HCT116 (cell line): ENCODE results near the gene PDK1. TPM values are rescaled to one million over a fixed set of nuclear protein-coding genes. Genes with fewer than 3 reads are reported as not detected.

Source experiments
- ATAC-seq: fragments of 200-7000 bp; cut with Tn5 transposase; 2 replicates; pipeline ENCODE4 v1.9.1; 2020; ENCODE audit warnings: mild to moderate bottlenecking, moderate library complexity
- BruUV-seq: library from RNA; stranded (reverse); fragments of 400-500 nt; replicated peaks from 2 replicates; lab custom pipeline; 2021; lab: Mats Ljungman, UMichigan
- CTCF ChIA-PET: fragments of 300-600 bp; sonication (Branson Sonifier 250); formaldehyde crosslinking; loops from one replicate; lab custom pipeline; 2021; ENCODE audit warnings: antibody characterized with exemption; lab: Charles Lee
- POLR2A ChIA-PET: fragments of 300-600, 350-600 bp; sonication (Branson Sonifier 250); formaldehyde crosslinking; loops from one replicate; lab custom pipeline; 2021; ENCODE audit warnings: antibody characterized with exemption; lab: Charles Lee
- RAD21 ChIA-PET, 2 experiments: fragments of 300-600 bp; sonication (Branson Sonifier 250); formaldehyde crosslinking; loops; one replicate each; lab custom pipeline; 2023; ENCODE audit warnings: low total read pairs in 2 of 2; ENCODE audit not compliant: uncharacterized antibody in 2 of 2, unreplicated experiment in 2 of 2, low non-redundant PET in 1 of 2; lab: Charles Lee
- DNase-seq: peaks from one replicate; pipeline ENCODE4 v3.0.0-alpha.2; 2010; ENCODE audit warnings: low read depth, low spot score
- H2AFZ ChIP-seq: fragments of 200-600 bp; shearing (Covaris generic), sonication (generic); 2 replicates; pipeline ENCODE4 v1.6.1; 2017; ENCODE audit warnings: low read depth, mixed run types, mixed read lengths, antibody characterized with exemption, low read length; ENCODE audit not compliant: poor library complexity, severe bottlenecking
- H3K27ac ChIP-seq: 2 replicates; pipeline ENCODE4 v1.5.1; 2012; ENCODE audit warnings: low read depth, low read length
- H3K27me3 ChIP-seq: fragments of 200-600 bp; sonication (generic); 2 replicates; pipeline ENCODE4 v1.6.1; 2016; ENCODE audit warnings: mixed run types, low read length, mixed read lengths; ENCODE audit not compliant: insufficient read depth
- H3K36me3 ChIP-seq, 2 experiments: fragments of 200-500 bp in 1 of 2; fragments of 200-600 bp in 1 of 2; sonication (Bioruptor generic) in 1 of 2; sonication (generic) in 1 of 2; 2 replicates each; pipeline versions ENCODE4 v1.5.1 to v1.6.1; 2014 to 2016; ENCODE audit warnings: low read length in 2 of 2, inconsistent platforms in 1 of 2, mixed read lengths in 1 of 2, mixed run types in 1 of 2; ENCODE audit not compliant: insufficient read depth in 2 of 2, control insufficient read depth in 1 of 2
- H3K4me1 ChIP-seq, 2 experiments: fragments of 200-600 bp in 1 of 2; sonication (generic) in 1 of 2; 2 replicates each; pipeline versions ENCODE4 v1.5.1 to v1.6.1; 2012 to 2017; ENCODE audit warnings: low read length in 2 of 2, inconsistent platforms in 1 of 2, mild to moderate bottlenecking in 1 of 2, mixed read lengths in 1 of 2, mixed run types in 1 of 2, moderate library complexity in 1 of 2; ENCODE audit not compliant: insufficient read depth in 2 of 2, control insufficient read depth in 1 of 2
- H3K4me2 ChIP-seq: fragments of 200-600 bp; sonication (generic); 2 replicates; pipeline ENCODE4 v1.6.1; 2017; ENCODE audit warnings: mixed run types, low read length, mixed read lengths
- H3K4me3 ChIP-seq, 2 experiments: fragments of 200-600 bp in 1 of 2; sonication (generic) in 1 of 2; replicated peaks in 1 of 2; 2 replicates each; pipeline ENCODE4 v1.5.1; 2011 to 2016; ENCODE audit warnings: low read length in 2 of 2, control low read depth in 1 of 2, low read depth in 1 of 2, mild to moderate bottlenecking in 1 of 2, mixed read lengths in 1 of 2, mixed run types in 1 of 2
- H3K79me2 ChIP-seq: fragments of 200-600 bp; sonication (generic); 2 replicates; pipeline ENCODE4 v1.6.1; 2017; ENCODE audit warnings: mild to moderate bottlenecking, mixed run types, low read length, moderate library complexity, mixed read lengths; ENCODE audit not compliant: insufficient read depth
- H3K9ac ChIP-seq: fragments of 200-600 bp; sonication (generic); 2 replicates; pipeline ENCODE4 v1.6.1; 2016; ENCODE audit warnings: low read length, mixed read lengths
- H3K9me2 ChIP-seq: fragments of 200-600 bp; sonication (generic), shearing (Covaris generic); 2 replicates; pipeline ENCODE4 v1.6.1; 2017; ENCODE audit warnings: mixed run types, mild to moderate bottlenecking, moderate library complexity; ENCODE audit not compliant: insufficient read depth
- H3K9me3 ChIP-seq, 2 experiments: fragments of 200-500 bp in 1 of 2; fragments of 200-600 bp in 1 of 2; sonication (Bioruptor generic) in 1 of 2; sonication (generic) in 1 of 2; 2 replicates each; pipeline ENCODE4 v1.6.1; 2014 to 2017; ENCODE audit warnings: low read length in 2 of 2, mixed read lengths in 2 of 2, inconsistent platforms in 1 of 2, low read depth in 1 of 2, mild to moderate bottlenecking in 1 of 2, mixed run types in 1 of 2, moderate library complexity in 1 of 2; ENCODE audit not compliant: control insufficient read depth in 1 of 2, insufficient read depth in 1 of 2
- H4K20me1 ChIP-seq: fragments of 200-600 bp; sonication (generic), shearing (Covaris generic); 2 replicates; pipeline ENCODE4 v1.6.1; 2017; ENCODE audit warnings: mixed run types, mild to moderate bottlenecking, moderate library complexity; ENCODE audit not compliant: insufficient read depth
- CBX3 ChIP-seq: IDR thresholded peaks from 2 replicates; pipeline ENCODE4 v1.6.1; 2012; ENCODE audit warnings: low read depth
- EGR1 ChIP-seq: IDR thresholded peaks from 2 replicates; pipeline ENCODE4 v1.6.1; 2012; ENCODE audit warnings: low read depth
- EZH2 ChIP-seq: fragments of 200-600 bp; sonication (generic); IDR thresholded peaks from 2 replicates; pipeline ENCODE4 v1.6.1; 2017; ENCODE audit warnings: antibody characterized with exemption, mixed run types
- POLR2A ChIP-seq: IDR thresholded peaks from 2 replicates; pipeline ENCODE4 v1.7.0; 2011; ENCODE audit warnings: borderline replicate concordance; ENCODE audit not compliant: insufficient read depth, insufficient read length; ENCODE audit errors: extremely low read depth
- intact Hi-C: fragments of 100-400 bp; cut with micrococcal nuclease; formaldehyde crosslinking; loops from 2 replicates; pipeline ENCODE4 v1.10.0; 2022
- total RNA-seq: library from RNA; stranded (reverse); gene quantifications from one replicate; pipeline ENCODE4 v1.2.1, GENCODE V29; 2021; ENCODE audit not compliant: unreplicated experiment
- TF ChIP-seq, protein P1 (sequence below): IDR thresholded peaks from 2 replicates; pipeline ENCODE4 v1.6.1; 2011; ENCODE audit warnings: mild to moderate bottlenecking, low read length, moderate library complexity; ENCODE audit not compliant: insufficient replicate concordance; ENCODE audit errors: extremely low read depth
- TF ChIP-seq, protein P2 (sequence below), 3 experiments: fragments of 200-600 bp in 1 of 3; sonication (generic) in 1 of 3; IDR thresholded peaks in 2 of 3; conservative IDR thresholded peaks in 1 of 3; 2 replicates each; pipeline ENCODE4 v1.5.1; 2012 to 2017; ENCODE audit warnings: low read depth in 2 of 3, low read length in 2 of 3, antibody characterized with exemption in 1 of 3, borderline replicate concordance in 1 of 3, control low read depth in 1 of 3, mild to moderate bottlenecking in 1 of 3, mixed read lengths in 1 of 3, mixed run types in 1 of 3, moderate library complexity in 1 of 3; ENCODE audit not compliant: insufficient read depth in 1 of 3

The PDK1 gene
- total RNA-seq, 1 experiment from 2014 or later: 21.3 TPM

- peaks cover 8 to 11% of the 10 kb centered on the region in 2 experiments; a peak in 2 of 4 replicates for H3K9me3 ChIP-seq
- H3K4me1 ChIP-seq: no peaks in the 10 kb centered on the region
- H3K36me3 ChIP-seq: peaks cover 19 to 20% of the 10 kb centered on the region in 2 experiments; a peak in 3 of 4 replicates
- no peak for DNase-seq
- no peak overlapping the region for H3K4me2 ChIP-seq
- ChIA-PET RAD21 (no interaction called here), POLR2A (no interaction called here), CTCF (no interaction called here)
- H3K27ac ChIP-seq: no peak overlapping the region
- peaks cover 22% of the 10 kb centered on the region; the same call in 1 of the 2 replicates for H3K79me2 ChIP-seq
- no peak overlapping the region for H3K4me3 ChIP-seq
- H3K27me3 ChIP-seq: no peaks in the 10 kb centered on the region
- H4K20me1 ChIP-seq: no peaks in the 10 kb centered on the region
- ATAC-seq: no peak
- H3K9me2 ChIP-seq: no peaks in the 10 kb centered on the region
- intact Hi-C loops: no loop called here
- no TSS peak for BruUV-seq
- H3K9ac ChIP-seq: no peak overlapping the region
- no peak for TF ChIP-seq EGR1
- H2AFZ ChIP-seq: no peak overlapping the region
These were observed 17.1 kb downstream of the PDK1 start for GRCh38 chr2:172572981-172573380.

- Histone ChIP-seq H2AFZ (no peak overlapping the region), H3K4me3 (no peak overlapping the region), H3K4me1 (no peaks in the 10 kb centered on the region), H3K9ac (no peak overlapping the region), H3K27me3 (no peaks in the 10 kb centered on the region), H3K4me2 (no peak overlapping the region), H3K36me3 (peaks cover 11 to 12% of the 10 kb centered on the region in 2 experiments; a peak in 2 of 4 replicates), H4K20me1 (no peaks in the 10 kb centered on the region), H3K9me2 (no peaks in the 10 kb centered on the region), H3K27ac (no peak overlapping the region), H3K79me2 (peaks cover 29% of the 10 kb centered on the region), H3K9me3 (peaks cover 13 to 17% of the 10 kb centered on the region in 2 experiments; a peak in 3 of 4 replicates)
- ChIA-PET POLR2A (no interaction called here), CTCF (no interaction called here), RAD21 (no interaction called here)
- intact Hi-C loops: no loop called here
- BruUV-seq: no TSS peak
- TF ChIP-seq POLR2A (no peak), CBX3 (no peak), EZH2 (no peak)
- TF ChIP-seq, protein P1, sequence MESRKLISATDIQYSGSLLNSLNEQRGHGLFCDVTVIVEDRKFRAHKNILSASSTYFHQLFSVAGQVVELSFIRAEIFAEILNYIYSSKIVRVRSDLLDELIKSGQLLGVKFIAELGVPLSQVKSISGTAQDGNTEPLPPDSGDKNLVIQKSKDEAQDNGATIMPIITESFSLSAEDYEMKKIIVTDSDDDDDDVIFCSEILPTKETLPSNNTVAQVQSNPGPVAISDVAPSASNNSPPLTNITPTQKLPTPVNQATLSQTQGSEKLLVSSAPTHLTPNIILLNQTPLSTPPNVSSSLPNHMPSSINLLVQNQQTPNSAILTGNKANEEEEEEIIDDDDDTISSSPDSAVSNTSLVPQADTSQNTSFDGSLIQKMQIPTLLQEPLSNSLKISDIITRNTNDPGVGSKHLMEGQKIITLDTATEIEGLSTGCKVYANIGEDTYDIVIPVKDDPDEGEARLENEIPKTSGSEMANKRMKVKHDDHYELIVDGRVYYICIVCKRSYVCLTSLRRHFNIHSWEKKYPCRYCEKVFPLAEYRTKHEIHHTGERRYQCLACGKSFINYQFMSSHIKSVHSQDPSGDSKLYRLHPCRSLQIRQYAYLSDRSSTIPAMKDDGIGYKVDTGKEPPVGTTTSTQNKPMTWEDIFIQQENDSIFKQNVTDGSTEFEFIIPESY: no peak
- TF ChIP-seq, protein P2, sequence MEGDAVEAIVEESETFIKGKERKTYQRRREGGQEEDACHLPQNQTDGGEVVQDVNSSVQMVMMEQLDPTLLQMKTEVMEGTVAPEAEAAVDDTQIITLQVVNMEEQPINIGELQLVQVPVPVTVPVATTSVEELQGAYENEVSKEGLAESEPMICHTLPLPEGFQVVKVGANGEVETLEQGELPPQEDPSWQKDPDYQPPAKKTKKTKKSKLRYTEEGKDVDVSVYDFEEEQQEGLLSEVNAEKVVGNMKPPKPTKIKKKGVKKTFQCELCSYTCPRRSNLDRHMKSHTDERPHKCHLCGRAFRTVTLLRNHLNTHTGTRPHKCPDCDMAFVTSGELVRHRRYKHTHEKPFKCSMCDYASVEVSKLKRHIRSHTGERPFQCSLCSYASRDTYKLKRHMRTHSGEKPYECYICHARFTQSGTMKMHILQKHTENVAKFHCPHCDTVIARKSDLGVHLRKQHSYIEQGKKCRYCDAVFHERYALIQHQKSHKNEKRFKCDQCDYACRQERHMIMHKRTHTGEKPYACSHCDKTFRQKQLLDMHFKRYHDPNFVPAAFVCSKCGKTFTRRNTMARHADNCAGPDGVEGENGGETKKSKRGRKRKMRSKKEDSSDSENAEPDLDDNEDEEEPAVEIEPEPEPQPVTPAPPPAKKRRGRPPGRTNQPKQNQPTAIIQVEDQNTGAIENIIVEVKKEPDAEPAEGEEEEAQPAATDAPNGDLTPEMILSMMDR (IDR thresholded peaks at IDR 0.05 in 2 of 3, conservative IDR thresholded peaks at IDR 0.05 in 1 of 3; ENCODE audit: borderline replicate concordance in 1 of 3, insufficient read depth in 1 of 3, low read depth in 2 of 3, low read length in 2 of 3): no peak
- DNase-seq (no peak), ATAC-seq (no peak)
These were observed 19.1 kb downstream of the PDK1 start for GRCh38 chr2:172574965-172575364.
